ENCODE measurements around the gene MTHFSD. TPM values are rescaled to one million over a fixed set of nuclear protein-coding genes. Genes with fewer than 3 reads are reported as not detected.
A peak's percentile ranks its signal among the peaks of the same experiment; 100 is the strongest.

The MTHFSD gene
- total RNA-seq, 1 experiment from 2014 or later: 15.7 TPM

DNA sequence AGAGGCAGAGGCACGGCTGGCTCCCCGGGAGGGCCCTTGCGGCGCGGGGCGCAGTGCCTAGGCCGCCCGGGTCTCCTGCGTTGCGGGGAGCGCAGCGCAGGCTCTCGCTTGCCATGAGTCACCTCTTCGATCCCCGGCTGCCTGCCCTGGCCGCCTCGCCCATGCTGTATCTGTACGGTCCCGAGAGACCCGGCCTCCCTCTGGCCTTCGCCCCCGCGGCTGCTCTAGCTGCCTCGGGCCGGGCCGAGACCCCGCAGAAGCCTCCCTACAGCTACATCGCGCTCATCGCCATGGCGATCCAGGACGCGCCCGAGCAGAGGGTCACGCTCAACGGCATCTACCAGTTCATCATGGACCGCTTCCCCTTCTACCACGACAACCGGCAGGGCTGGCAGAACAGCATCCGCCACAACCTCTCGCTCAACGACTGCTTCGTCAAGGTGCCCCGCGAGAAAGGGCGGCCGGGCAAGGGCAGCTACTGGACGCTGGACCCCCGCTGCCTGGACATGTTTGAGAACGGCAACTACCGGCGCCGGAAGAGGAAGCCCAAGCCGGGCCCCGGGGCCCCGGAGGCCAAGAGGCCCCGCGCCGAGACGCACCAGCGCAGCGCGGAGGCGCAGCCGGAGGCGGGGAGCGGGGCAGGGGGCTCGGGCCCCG is 23.7 kb upstream of the MTHFSD start:
- POLR2A ChIA-PET: no interaction called here
- no peaks in the 10 kb centered on the region for H3K36me3 Mint-ChIP-seq
- no peak for TF ChIP-seq NFYB (CRISPR knock-in tag; conservative IDR thresholded peaks at IDR 0.05; ENCODE audit: low read depth)
- no peak for TF ChIP-seq JUN (CRISPR knock-in tag; IDR thresholded peaks at IDR 0.05)
- TF ChIP-seq KAT7 (CRISPR knock-in tag; IDR thresholded peaks at IDR 0.05; ENCODE audit: borderline replicate concordance): 0 out of 2 replicates have a peak, but pooled peaks have one; percentile 31
- TF ChIP-seq, protein P1, sequence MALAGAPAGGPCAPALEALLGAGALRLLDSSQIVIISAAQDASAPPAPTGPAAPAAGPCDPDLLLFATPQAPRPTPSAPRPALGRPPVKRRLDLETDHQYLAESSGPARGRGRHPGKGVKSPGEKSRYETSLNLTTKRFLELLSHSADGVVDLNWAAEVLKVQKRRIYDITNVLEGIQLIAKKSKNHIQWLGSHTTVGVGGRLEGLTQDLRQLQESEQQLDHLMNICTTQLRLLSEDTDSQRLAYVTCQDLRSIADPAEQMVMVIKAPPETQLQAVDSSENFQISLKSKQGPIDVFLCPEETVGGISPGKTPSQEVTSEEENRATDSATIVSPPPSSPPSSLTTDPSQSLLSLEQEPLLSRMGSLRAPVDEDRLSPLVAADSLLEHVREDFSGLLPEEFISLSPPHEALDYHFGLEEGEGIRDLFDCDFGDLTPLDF (CRISPR knock-in tag; IDR thresholded peaks at IDR 0.05): no peak
- 0 out of 2 replicates have a peak, but pooled peaks have one; percentile 8 for TF ChIP-seq ZNF423 (CRISPR knock-in tag; IDR thresholded peaks at IDR 0.05)
- CTCF ChIA-PET: interaction anchor here (1.0 to 2.0 kb wide), 2 partner anchors 256 to 295 kb away, joined by 3 to 8 read pairs; no protein-coding TSS in a partner anchor
- H3K27ac Mint-ChIP-seq: no peak overlapping the region
- no peaks in the 10 kb centered on the region for H3K9me3 Mint-ChIP-seq
- peaks cover 42% of the 10 kb centered on the region for H3K4me1 Mint-ChIP-seq
- peak; percentile 36 for DNase-seq (ENCODE audit: low spot score)
- H3K4me3 Mint-ChIP-seq: peak overlapping the region; percentile 89
- ATAC-seq: peak; percentile 4
- peaks cover 94% of the 10 kb centered on the region for H3K27me3 Mint-ChIP-seq (ENCODE audit: low read depth)

DNA sequence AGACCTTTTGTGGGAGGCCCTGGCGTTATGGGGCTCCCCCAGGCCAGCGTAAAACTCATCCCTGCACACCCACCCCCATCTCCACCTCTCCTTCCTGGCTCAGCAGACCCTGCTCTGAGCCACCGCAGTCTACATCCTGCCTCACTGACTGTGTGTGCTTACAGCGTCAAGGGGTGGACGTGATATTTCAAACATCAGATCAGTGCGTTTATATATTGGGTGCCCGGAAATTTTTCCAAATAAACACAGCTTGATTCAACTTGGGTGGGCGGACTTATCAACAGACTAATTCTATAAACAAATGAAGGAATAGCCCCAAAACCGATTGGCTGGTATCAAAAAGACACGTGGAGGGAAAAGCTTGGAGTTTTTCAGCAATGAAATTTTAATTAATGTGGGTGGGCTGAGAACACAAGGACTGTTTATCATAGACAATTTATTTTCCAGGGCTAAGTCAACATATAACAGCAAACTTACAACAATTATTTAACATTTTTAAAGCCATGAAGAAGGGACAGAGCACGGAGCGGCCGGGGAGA is 23.1 kb upstream of the MTHFSD start, which contains the start of gene FOXL1:
TSS of gene FOXL1 (plus strand) at position 489 of the 539 bp plus-strand sequence. CDS start 175 bp downstream, outside the sequence.
- DNase-seq (ENCODE audit: low spot score) (no peak), ATAC-seq (no peak)
- H3K27ac Mint-ChIP-seq: no peak within 1 kb of the TSS
- POLR2A ChIA-PET: interaction anchor here (0.5 kb wide), 1 partner anchor 496 kb away, joined by 3 read pairs; no protein-coding TSS in a partner anchor
- peaks cover 94% of the 10 kb centered on the region for H3K27me3 Mint-ChIP-seq (ENCODE audit: low read depth)
- H3K4me3 Mint-ChIP-seq: peak within 1 kb of the TSS; percentile 89
- H3K4me1 Mint-ChIP-seq: peaks cover 48% of the 10 kb centered on the region
- H3K36me3 Mint-ChIP-seq: no peaks in the 10 kb centered on the region
- TF ChIP-seq GABPB1 (CRISPR knock-in tag; IDR thresholded peaks at IDR 0.05) (no peak), ZNF416 (CRISPR knock-in tag; IDR thresholded peaks at IDR 0.05) (no peak), EMX1 (CRISPR knock-in tag; IDR thresholded peaks at IDR 0.05) (no peak), RELA (CRISPR knock-in tag; IDR thresholded peaks at IDR 0.05; ENCODE audit: borderline replicate concordance) (no peak), TCF7 (CRISPR knock-in tag; IDR thresholded peaks at IDR 0.05; ENCODE audit: low read depth) (no peak), NFATC4 (CRISPR knock-in tag; IDR thresholded peaks at IDR 0.05) (no peak), NFE2L1 (CRISPR knock-in tag; IDR thresholded peaks at IDR 0.05) (no peak), ZNF396 (CRISPR knock-in tag; IDR thresholded peaks at IDR 0.05; ENCODE audit: borderline replicate concordance) (no peak), SMAD4 (CRISPR knock-in tag; IDR thresholded peaks at IDR 0.05) (no peak), GRHL2 (CRISPR knock-in tag; IDR thresholded peaks at IDR 0.05; ENCODE audit: insufficient replicate concordance, severe bottlenecking) (no peak)
- TF ChIP-seq, protein P2, sequence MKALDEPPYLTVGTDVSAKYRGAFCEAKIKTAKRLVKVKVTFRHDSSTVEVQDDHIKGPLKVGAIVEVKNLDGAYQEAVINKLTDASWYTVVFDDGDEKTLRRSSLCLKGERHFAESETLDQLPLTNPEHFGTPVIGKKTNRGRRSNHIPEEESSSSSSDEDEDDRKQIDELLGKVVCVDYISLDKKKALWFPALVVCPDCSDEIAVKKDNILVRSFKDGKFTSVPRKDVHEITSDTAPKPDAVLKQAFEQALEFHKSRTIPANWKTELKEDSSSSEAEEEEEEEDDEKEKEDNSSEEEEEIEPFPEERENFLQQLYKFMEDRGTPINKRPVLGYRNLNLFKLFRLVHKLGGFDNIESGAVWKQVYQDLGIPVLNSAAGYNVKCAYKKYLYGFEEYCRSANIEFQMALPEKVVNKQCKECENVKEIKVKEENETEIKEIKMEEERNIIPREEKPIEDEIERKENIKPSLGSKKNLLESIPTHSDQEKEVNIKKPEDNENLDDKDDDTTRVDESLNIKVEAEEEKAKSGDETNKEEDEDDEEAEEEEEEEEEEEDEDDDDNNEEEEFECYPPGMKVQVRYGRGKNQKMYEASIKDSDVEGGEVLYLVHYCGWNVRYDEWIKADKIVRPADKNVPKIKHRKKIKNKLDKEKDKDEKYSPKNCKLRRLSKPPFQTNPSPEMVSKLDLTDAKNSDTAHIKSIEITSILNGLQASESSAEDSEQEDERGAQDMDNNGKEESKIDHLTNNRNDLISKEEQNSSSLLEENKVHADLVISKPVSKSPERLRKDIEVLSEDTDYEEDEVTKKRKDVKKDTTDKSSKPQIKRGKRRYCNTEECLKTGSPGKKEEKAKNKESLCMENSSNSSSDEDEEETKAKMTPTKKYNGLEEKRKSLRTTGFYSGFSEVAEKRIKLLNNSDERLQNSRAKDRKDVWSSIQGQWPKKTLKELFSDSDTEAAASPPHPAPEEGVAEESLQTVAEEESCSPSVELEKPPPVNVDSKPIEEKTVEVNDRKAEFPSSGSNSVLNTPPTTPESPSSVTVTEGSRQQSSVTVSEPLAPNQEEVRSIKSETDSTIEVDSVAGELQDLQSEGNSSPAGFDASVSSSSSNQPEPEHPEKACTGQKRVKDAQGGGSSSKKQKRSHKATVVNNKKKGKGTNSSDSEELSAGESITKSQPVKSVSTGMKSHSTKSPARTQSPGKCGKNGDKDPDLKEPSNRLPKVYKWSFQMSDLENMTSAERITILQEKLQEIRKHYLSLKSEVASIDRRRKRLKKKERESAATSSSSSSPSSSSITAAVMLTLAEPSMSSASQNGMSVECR (CRISPR knock-in tag; IDR thresholded peaks at IDR 0.05; ENCODE audit: borderline replicate concordance): no peak
- TF ChIP-seq, protein P3, sequence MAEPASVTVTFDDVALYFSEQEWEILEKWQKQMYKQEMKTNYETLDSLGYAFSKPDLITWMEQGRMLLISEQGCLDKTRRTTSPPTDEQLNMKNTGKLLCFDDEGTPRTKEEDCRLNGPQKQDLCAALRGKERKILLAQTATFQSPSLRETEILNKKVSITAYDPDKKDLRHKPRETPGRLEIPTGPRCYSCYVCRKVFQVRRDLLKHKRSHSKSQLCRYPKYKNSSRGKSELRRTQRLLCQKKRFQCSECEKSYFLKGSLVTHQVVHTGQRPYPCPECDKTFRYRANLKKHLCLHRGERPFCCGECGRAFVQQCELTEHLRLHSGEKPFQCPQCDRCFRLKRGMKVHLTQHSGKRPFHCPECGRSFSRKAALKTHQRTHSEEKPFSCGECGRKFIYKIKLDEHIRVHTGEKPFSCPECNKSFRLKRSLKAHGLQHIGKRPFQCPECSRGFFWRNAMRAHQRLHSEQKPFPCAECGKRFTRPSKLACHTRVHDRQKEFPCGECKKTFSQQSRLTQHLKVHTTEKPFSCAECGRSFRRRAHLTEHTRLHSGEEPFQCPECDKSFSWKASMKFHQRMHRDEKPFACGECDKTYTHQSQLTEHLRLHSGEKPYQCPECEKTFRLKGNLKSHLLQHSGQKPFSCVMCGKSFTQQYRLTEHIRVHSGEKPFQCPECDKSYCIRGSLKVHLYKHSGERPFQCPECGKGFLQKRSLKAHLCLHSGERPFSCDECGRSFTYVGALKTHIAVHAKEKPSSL (CRISPR knock-in tag; conservative IDR thresholded peaks at IDR 0.05): no peak
- TF ChIP-seq, protein P4, sequence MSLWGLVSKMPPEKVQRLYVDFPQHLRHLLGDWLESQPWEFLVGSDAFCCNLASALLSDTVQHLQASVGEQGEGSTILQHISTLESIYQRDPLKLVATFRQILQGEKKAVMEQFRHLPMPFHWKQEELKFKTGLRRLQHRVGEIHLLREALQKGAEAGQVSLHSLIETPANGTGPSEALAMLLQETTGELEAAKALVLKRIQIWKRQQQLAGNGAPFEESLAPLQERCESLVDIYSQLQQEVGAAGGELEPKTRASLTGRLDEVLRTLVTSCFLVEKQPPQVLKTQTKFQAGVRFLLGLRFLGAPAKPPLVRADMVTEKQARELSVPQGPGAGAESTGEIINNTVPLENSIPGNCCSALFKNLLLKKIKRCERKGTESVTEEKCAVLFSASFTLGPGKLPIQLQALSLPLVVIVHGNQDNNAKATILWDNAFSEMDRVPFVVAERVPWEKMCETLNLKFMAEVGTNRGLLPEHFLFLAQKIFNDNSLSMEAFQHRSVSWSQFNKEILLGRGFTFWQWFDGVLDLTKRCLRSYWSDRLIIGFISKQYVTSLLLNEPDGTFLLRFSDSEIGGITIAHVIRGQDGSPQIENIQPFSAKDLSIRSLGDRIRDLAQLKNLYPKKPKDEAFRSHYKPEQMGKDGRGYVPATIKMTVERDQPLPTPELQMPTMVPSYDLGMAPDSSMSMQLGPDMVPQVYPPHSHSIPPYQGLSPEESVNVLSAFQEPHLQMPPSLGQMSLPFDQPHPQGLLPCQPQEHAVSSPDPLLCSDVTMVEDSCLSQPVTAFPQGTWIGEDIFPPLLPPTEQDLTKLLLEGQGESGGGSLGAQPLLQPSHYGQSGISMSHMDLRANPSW (CRISPR knock-in tag; conservative IDR thresholded peaks at IDR 0.05; ENCODE audit: low read depth): no peak
- H3K9me3 Mint-ChIP-seq: no peaks in the 10 kb centered on the region
- CTCF ChIA-PET: interaction anchor here (2.0 to 2.4 kb wide), 2 partner anchors 296 kb away, joined by 8 to 18 read pairs; no protein-coding TSS in a partner anchor

Measured in WTC11 (cell line).